ENCODE data around the gene DUSP22. TPM values are rescaled to one million over a fixed set of nuclear protein-coding genes. Genes with fewer than 3 reads are reported as not detected.

DUSP22 gene
- total RNA-seq, 1 donor = 17.0 TPM

- H3K4me3 ChIP-seq (ENCODE audit: low read depth, low read length) = no peak overlapping the region
- no peak for TF ChIP-seq CTCF (IDR thresholded peaks at IDR 0.05; ENCODE audit: insufficient read depth, low read length)
- DNase-seq (ENCODE audit: low read depth) = no peak
Observed at GRCh38 chr6:378090-378957, 86.0 kb downstream of the DUSP22 start.

- no peak overlapping the region for H3K4me3 ChIP-seq (ENCODE audit: low read depth, low read length)
- DNase-seq (ENCODE audit: low read depth) = no peak
- no peak for TF ChIP-seq CTCF (IDR thresholded peaks at IDR 0.05; ENCODE audit: insufficient read depth, low read length)
Observed at GRCh38 chr6:378958-379409, 86.7 kb downstream of the DUSP22 start.

GRCh38 chr6:379410-380181, 87.3 kb downstream of the DUSP22 start:
- no peak overlapping the region for H3K4me3 ChIP-seq (ENCODE audit: low read depth, low read length)
- DNase-seq (ENCODE audit: low read depth) = no peak
- TF ChIP-seq CTCF (IDR thresholded peaks at IDR 0.05; ENCODE audit: insufficient read depth, low read length) = no peak

GRCh38 chr6:380234-381218, 88.2 kb downstream of the DUSP22 start:
- no peak for DNase-seq (ENCODE audit: low read depth)
- no peak for TF ChIP-seq CTCF (IDR thresholded peaks at IDR 0.05; ENCODE audit: insufficient read depth, low read length)

GRCh38 chr6:381742-382461, 89.6 kb downstream of the DUSP22 start:
- TF ChIP-seq CTCF (IDR thresholded peaks at IDR 0.05; ENCODE audit: insufficient read depth, low read length) = no peak
- no peak overlapping the region for H3K4me3 ChIP-seq (ENCODE audit: low read depth, low read length)
- DNase-seq (ENCODE audit: low read depth) = no peak

More at GRCh38 chr6:380234-381218, 88.2 kb downstream of the DUSP22 start:
- no peak overlapping the region for H3K4me3 ChIP-seq (ENCODE audit: low read depth, low read length)

Data from fibroblast of the aortic adventitia (primary cell).